ENCODE measurements around the gene WWP2. TPM values are rescaled to one million over a fixed set of nuclear protein-coding genes. Genes with fewer than 3 reads are reported as not detected.
A peak's percentile ranks its signal among the peaks of the same experiment; 100 is the strongest.
"Not testable (repeated sequence)": the region's sequence is repeated elsewhere in the genome, so short reads cannot be mapped to it uniquely, and the experiment has no call there.

Gene WWP2
- total and polyA plus RNA-seq, 2 experiments from 2014 or later, result 18.5 to 19.0 TPM

GRCh38 chr16:69820926-69821541, 58.9 kb downstream of the WWP2 start:
- Histone ChIP-seq H3K36me3 (ENCODE audit: low read depth) (no peaks in the 10 kb centered on the region), H3K9me3 (ENCODE audit: low read depth) (no peaks in the 10 kb centered on the region), H3K9ac (peak overlapping the region; percentile 63), H2AFZ (peak overlapping the region; percentile 85), H3F3A (ENCODE audit: insufficient read depth) (no peaks in the 10 kb centered on the region), H3K9me2 (ENCODE audit: insufficient read depth) (no peaks in the 10 kb centered on the region), H3K27ac (peak overlapping the region; percentile 41), H4K20me1 (ENCODE audit: insufficient read depth) (no peaks in the 10 kb centered on the region), H3K4me2 (ENCODE audit: unreplicated experiment) (peak overlapping the region; percentile 65), H3K79me2 (ENCODE audit: insufficient read depth) (no peaks in the 10 kb centered on the region), H3K27me3 (replicated peaks; ENCODE audit: insufficient read depth) (no peaks in the 10 kb centered on the region), H3K4me3 (peak overlapping the region; percentile 61), H3K4me1 (ENCODE audit: insufficient read depth) (peaks cover 10% of the 10 kb centered on the region; the same call in 1 of the 2 replicates)
- 12 to 13% methylated on average over 15 of the region's 15 CpGs for WGBS, 2 experiments (ENCODE audit: low coverage in 1 of 2, low lambda C conversion rate in 2 of 2, missing lambda C conversion rate in 2 of 2)
- no peak for TF ChIP-seq EZH2phosphoT487 (IDR thresholded peaks at IDR 0.05; ENCODE audit: insufficient read depth, low read depth)
- TF ChIP-seq EZH2 (IDR thresholded peaks at IDR 0.05; ENCODE audit: insufficient read depth, poor library complexity, severe bottlenecking), result no peak
- in situ Hi-C loops (cut with MboI), result no loop called here
- DNase-seq, result peak; percentile 81

GRCh38 chr16:69821844-69822173, 59.7 kb downstream of the WWP2 start:
- DNase-seq, result no peak
- H3K9me2 ChIP-seq (ENCODE audit: insufficient read depth), result no peaks in the 10 kb centered on the region
- no peak overlapping the region for H3K4me3 ChIP-seq
- WGBS, 2 experiments (ENCODE audit: low coverage in 1 of 2, low lambda C conversion rate in 2 of 2, missing lambda C conversion rate in 2 of 2), result 92 to 93% methylated on average over 6 of the region's 6 CpGs
- H3K27me3 ChIP-seq (replicated peaks; ENCODE audit: insufficient read depth), result no peaks in the 10 kb centered on the region
- no peaks in the 10 kb centered on the region for H3F3A ChIP-seq (ENCODE audit: insufficient read depth)
- H3K27ac ChIP-seq, result no peak overlapping the region
- TF ChIP-seq EZH2phosphoT487 (IDR thresholded peaks at IDR 0.05; ENCODE audit: insufficient read depth, low read depth) (no peak), EZH2 (IDR thresholded peaks at IDR 0.05; ENCODE audit: insufficient read depth, poor library complexity, severe bottlenecking) (no peak)
- no peak overlapping the region for H3K4me2 ChIP-seq (ENCODE audit: unreplicated experiment)
- peaks cover 10% of the 10 kb centered on the region; the same call in 1 of the 2 replicates for H3K4me1 ChIP-seq (ENCODE audit: insufficient read depth)
- no peak overlapping the region for H3K9ac ChIP-seq
- H3K9me3 ChIP-seq (ENCODE audit: low read depth), result no peaks in the 10 kb centered on the region
- in situ Hi-C loops (cut with MboI), result no loop called here
- H4K20me1 ChIP-seq (ENCODE audit: insufficient read depth), result no peaks in the 10 kb centered on the region
- H3K79me2 ChIP-seq (ENCODE audit: insufficient read depth), result no peaks in the 10 kb centered on the region
- no peaks in the 10 kb centered on the region for H3K36me3 ChIP-seq (ENCODE audit: low read depth)
- H2AFZ ChIP-seq, result no peak overlapping the region

GRCh38 chr16:69822174-69822935, 60.2 kb downstream of the WWP2 start:
- no peaks in the 10 kb centered on the region for H3K36me3 ChIP-seq (ENCODE audit: low read depth)
- H3K4me3 ChIP-seq, result no peak overlapping the region
- H2AFZ ChIP-seq, result no peak overlapping the region
- in situ Hi-C loops (cut with MboI), result no loop called here
- H4K20me1 ChIP-seq (ENCODE audit: insufficient read depth), result no peaks in the 10 kb centered on the region
- H3F3A ChIP-seq (ENCODE audit: insufficient read depth), result no peaks in the 10 kb centered on the region
- peaks cover 10% of the 10 kb centered on the region; the same call in 1 of the 2 replicates for H3K4me1 ChIP-seq (ENCODE audit: insufficient read depth)
- H3K27ac ChIP-seq, result no peak overlapping the region
- no peaks in the 10 kb centered on the region for H3K9me3 ChIP-seq (ENCODE audit: low read depth)
- 94 to 96% methylated on average over 11 of the region's 11 CpGs for WGBS, 2 experiments (ENCODE audit: low coverage in 1 of 2, low lambda C conversion rate in 2 of 2, missing lambda C conversion rate in 2 of 2)
- H3K79me2 ChIP-seq (ENCODE audit: insufficient read depth), result no peaks in the 10 kb centered on the region
- H3K27me3 ChIP-seq (replicated peaks; ENCODE audit: insufficient read depth), result no peaks in the 10 kb centered on the region
- H3K9me2 ChIP-seq (ENCODE audit: insufficient read depth), result no peaks in the 10 kb centered on the region
- no peak overlapping the region for H3K4me2 ChIP-seq (ENCODE audit: unreplicated experiment)
- H3K9ac ChIP-seq, result no peak overlapping the region
- TF ChIP-seq EZH2phosphoT487 (IDR thresholded peaks at IDR 0.05; ENCODE audit: insufficient read depth, low read depth) (no peak), EZH2 (IDR thresholded peaks at IDR 0.05; ENCODE audit: insufficient read depth, poor library complexity, severe bottlenecking) (no peak)
- DNase-seq, result no peak

- no peak for TF ChIP-seq EZH2phosphoT487 (IDR thresholded peaks at IDR 0.05; ENCODE audit: insufficient read depth, low read depth)
- no peak for TF ChIP-seq EZH2 (IDR thresholded peaks at IDR 0.05; ENCODE audit: insufficient read depth, poor library complexity, severe bottlenecking)
- no peak overlapping the region for H3K9ac ChIP-seq
- no peaks in the 10 kb centered on the region for H4K20me1 ChIP-seq (ENCODE audit: insufficient read depth)
- no peak for DNase-seq
- H3K9me2 ChIP-seq (ENCODE audit: insufficient read depth), result no peaks in the 10 kb centered on the region
- H2AFZ ChIP-seq, result no peak overlapping the region
- H3K79me2 ChIP-seq (ENCODE audit: insufficient read depth), result no peaks in the 10 kb centered on the region
- no peaks in the 10 kb centered on the region for H3K9me3 ChIP-seq (ENCODE audit: low read depth)
- in situ Hi-C loops (cut with MboI), result no loop called here
- no peaks in the 10 kb centered on the region for H3F3A ChIP-seq (ENCODE audit: insufficient read depth)
- peaks cover 10% of the 10 kb centered on the region; the same call in 1 of the 2 replicates for H3K4me1 ChIP-seq (ENCODE audit: insufficient read depth)
- H3K36me3 ChIP-seq (ENCODE audit: low read depth), result no peaks in the 10 kb centered on the region
- WGBS, 2 experiments (ENCODE audit: low coverage in 1 of 2, low lambda C conversion rate in 2 of 2, missing lambda C conversion rate in 2 of 2), result 92 to 96% methylated on average over 10 of the region's 10 CpGs
- H3K4me3 ChIP-seq, result no peak overlapping the region
- H3K27me3 ChIP-seq (replicated peaks; ENCODE audit: insufficient read depth), result no peaks in the 10 kb centered on the region
- H3K4me2 ChIP-seq (ENCODE audit: unreplicated experiment), result no peak overlapping the region
- H3K27ac ChIP-seq, result no peak overlapping the region
Observed at GRCh38 chr16:69823831-69824563, 61.9 kb downstream of the WWP2 start.

- H3K9me2 ChIP-seq (ENCODE audit: insufficient read depth); in situ Hi-C loops (cut with MboI); H3K4me2 ChIP-seq (ENCODE audit: unreplicated experiment); H3K9me3 ChIP-seq (ENCODE audit: low read depth); H3F3A ChIP-seq (ENCODE audit: insufficient read depth); H3K27me3 ChIP-seq (replicated peaks; ENCODE audit: insufficient read depth); H3K79me2 ChIP-seq (ENCODE audit: insufficient read depth); H3K27ac ChIP-seq; DNase-seq; H4K20me1 ChIP-seq (ENCODE audit: insufficient read depth); H3K9ac ChIP-seq; H3K4me3 ChIP-seq; H3K36me3 ChIP-seq (ENCODE audit: low read depth); H2AFZ ChIP-seq: not testable (repeated sequence)
- peaks cover 10% of the 10 kb centered on the region; the same call in 1 of the 2 replicates for H3K4me1 ChIP-seq (ENCODE audit: insufficient read depth)
- 93 to 94% methylated on average over 4 of the region's 4 CpGs for WGBS, 2 experiments (ENCODE audit: low coverage in 1 of 2, low lambda C conversion rate in 2 of 2, missing lambda C conversion rate in 2 of 2)
Observed at GRCh38 chr16:69824564-69825142, 62.5 kb downstream of the WWP2 start.
